HEK293 (cell line): ENCODE results near the gene LAMA5.
A peak's percentile ranks its signal among the peaks of the same experiment; 100 is the strongest.

ENCODE experiments used
- CTCF ChIA-PET: fragments of 350-600 bp; formaldehyde crosslinking; extraction: SDS; loops from one replicate; lab custom pipeline; 2021; ENCODE audit warnings: antibody characterized with exemption; lab: Yijun Ruan, JAX
- POLR2A ChIA-PET: fragments of 300-600 bp; formaldehyde crosslinking; extraction: SDS; loops from one replicate; lab custom pipeline; 2020; ENCODE audit warnings: antibody characterized with exemption, inconsistent platforms; lab: Yijun Ruan, JAX
- H3K27ac ChIP-seq: fragments of 200-500 bp; sonication (Bioruptor generic); 2 replicates; pipeline ENCODE4 v1.5.1; 2014; ENCODE audit warnings: low read depth, low read length, control low read depth, inconsistent platforms; ENCODE audit errors: extremely low read depth
- H3K36me3 ChIP-seq, 2 experiments: fragments of 200-500 bp in 1 of 2; sonication (Bioruptor generic) in 1 of 2; 1 replicate in 1 of 2; 2 replicates in 1 of 2; pipeline ENCODE4 v1.5.1; 2014 to 2017; ENCODE audit warnings: inconsistent platforms in 2 of 2, low read length in 2 of 2; ENCODE audit not compliant: control insufficient read depth in 2 of 2, insufficient read depth in 1 of 2
- H3K4me1 ChIP-seq: fragments of 200-500 bp; sonication (Bioruptor generic); 2 replicates; pipeline ENCODE4 v1.5.1; 2014; ENCODE audit warnings: mild to moderate bottlenecking, low read length, inconsistent platforms; ENCODE audit not compliant: control insufficient read depth, insufficient read depth
- H3K4me3 ChIP-seq: 2 replicates; pipeline ENCODE4 v1.5.1; 2011; ENCODE audit warnings: low read depth, mild to moderate bottlenecking, control low read depth, low read length, moderate library complexity
- H3K9me3 ChIP-seq: fragments of 200-500 bp; sonication (Bioruptor generic); 2 replicates; pipeline ENCODE4 v1.5.1; 2014; ENCODE audit warnings: low read depth, low read length, inconsistent platforms; ENCODE audit not compliant: control insufficient read depth, insufficient read depth
- HOXC10 ChIP-seq: sonication (generic); formaldehyde crosslinking; IDR thresholded peaks from 2 replicates; pipeline ENCODE4 v1.8.1; 2023; ENCODE audit warnings: mild to moderate bottlenecking, missing genetic modification reagents
- HOXD13 ChIP-seq: sonication (generic); formaldehyde crosslinking; IDR thresholded peaks from 2 replicates; pipeline ENCODE4 v1.8.0; 2022; ENCODE audit warnings: missing genetic modification reagents, borderline replicate concordance
- IKZF3 ChIP-seq: fragments of 450-650 bp; IDR thresholded peaks from 2 replicates; pipeline ENCODE4 v1.5.0; 2018; ENCODE audit warnings: missing biosample characterization, mild to moderate bottlenecking, missing genetic modification characterization, moderate library complexity
- MEIS1 ChIP-seq: sonication (generic); formaldehyde crosslinking; IDR thresholded peaks from 2 replicates; pipeline ENCODE4 v1.8.1; 2022; ENCODE audit warnings: missing genetic modification reagents, mild to moderate bottlenecking, borderline replicate concordance
- PRDM1 ChIP-seq: fragments of 450-650 bp; formaldehyde crosslinking; IDR thresholded peaks from 2 replicates; pipeline ENCODE4; 2016; ENCODE audit warnings: missing biosample characterization, missing genetic modification characterization
- SCRT1 ChIP-seq: fragments of 450-650 bp; formaldehyde crosslinking; IDR thresholded peaks from 2 replicates; pipeline ENCODE4 v1.5.1; 2016; ENCODE audit warnings: missing biosample characterization, missing genetic modification characterization, borderline replicate concordance
- SCRT2 ChIP-seq: fragments of 450-650 bp; formaldehyde crosslinking; IDR thresholded peaks from 2 replicates; pipeline ENCODE4 v1.5.1; 2016; ENCODE audit warnings: missing biosample characterization, missing genetic modification characterization
- ZNF155 ChIP-seq: fragments of 450-650 bp; formaldehyde crosslinking; IDR thresholded peaks from 2 replicates; pipeline ENCODE4 v1.5.1; 2016; ENCODE audit warnings: missing biosample characterization, missing genetic modification characterization
- ZNF24 ChIP-seq: fragments of 450-650 bp; formaldehyde crosslinking; IDR thresholded peaks from 2 replicates; pipeline ENCODE4 v1.5.1; 2016; ENCODE audit warnings: missing biosample characterization, missing genetic modification characterization
- ZNF248 ChIP-seq: fragments of 450-650 bp; formaldehyde crosslinking; IDR thresholded peaks from 2 replicates; pipeline ENCODE4 v1.5.1; 2017; ENCODE audit warnings: missing biosample characterization, missing genetic modification characterization
- ZNF324 ChIP-seq: fragments of 450-650 bp; formaldehyde crosslinking; IDR thresholded peaks from 2 replicates; pipeline ENCODE4 v1.5.1; 2016; ENCODE audit warnings: missing biosample characterization, missing genetic modification characterization
- ZNF354C ChIP-seq: fragments of 450-650 bp; formaldehyde crosslinking; IDR thresholded peaks from 2 replicates; pipeline ENCODE4 v1.5.1; 2016; ENCODE audit warnings: missing biosample characterization, missing genetic modification characterization, low read depth, borderline replicate concordance
- ZNF394 ChIP-seq: fragments of 450-650 bp; formaldehyde crosslinking; IDR thresholded peaks from 2 replicates; pipeline ENCODE4 v1.5.1; 2016; ENCODE audit warnings: missing biosample characterization, missing genetic modification characterization, mild to moderate bottlenecking, moderate library complexity, borderline replicate concordance
- ZNF423 ChIP-seq: fragments of 450-650 bp; formaldehyde crosslinking; IDR thresholded peaks from 2 replicates; pipeline ENCODE4 v1.5.1; 2016; ENCODE audit warnings: missing biosample characterization, missing genetic modification characterization
- ZNF473 ChIP-seq: fragments of 450-650 bp; formaldehyde crosslinking; IDR thresholded peaks from 2 replicates; pipeline ENCODE4 v1.5.1; 2017; ENCODE audit warnings: missing biosample characterization, missing genetic modification characterization
- ZNF48 ChIP-seq: fragments of 450-650 bp; formaldehyde crosslinking; IDR thresholded peaks from 2 replicates; pipeline ENCODE4 v1.5.1; 2016; ENCODE audit warnings: missing biosample characterization, missing genetic modification characterization
- ZNF521 ChIP-seq: fragments of 450-650 bp; formaldehyde crosslinking; IDR thresholded peaks from 2 replicates; pipeline ENCODE4 v1.5.1; 2017; ENCODE audit warnings: missing biosample characterization, mild to moderate bottlenecking, missing genetic modification characterization
- ZNF623 ChIP-seq: fragments of 450-650 bp; formaldehyde crosslinking; IDR thresholded peaks from 2 replicates; pipeline ENCODE4 v1.5.1; 2016; ENCODE audit warnings: missing biosample characterization, missing genetic modification characterization
- ZNF654 ChIP-seq: fragments of 450-650 bp; formaldehyde crosslinking; IDR thresholded peaks from 2 replicates; pipeline ENCODE4 v1.5.1; 2016; ENCODE audit warnings: low read depth, missing biosample characterization, missing genetic modification characterization
- TF ChIP-seq, protein P1 (sequence below): fragments of 450-650 bp; formaldehyde crosslinking; IDR thresholded peaks from 2 replicates; pipeline ENCODE4 v1.5.1; 2017; ENCODE audit warnings: missing biosample characterization, missing genetic modification characterization
- TF ChIP-seq, protein P2 (sequence below): fragments of 450-650 bp; formaldehyde crosslinking; IDR thresholded peaks from 2 replicates; pipeline ENCODE4 v1.5.1; 2016; ENCODE audit warnings: missing biosample characterization, missing genetic modification characterization
- TF ChIP-seq, protein P3 (sequence below): fragments of 450-650 bp; formaldehyde crosslinking; IDR thresholded peaks from 2 replicates; pipeline ENCODE4 v1.5.1; 2016; ENCODE audit warnings: missing biosample characterization, missing genetic modification characterization
- TF ChIP-seq, protein P4 (sequence below): fragments of 450-650 bp; formaldehyde crosslinking; IDR thresholded peaks from 2 replicates; pipeline ENCODE4 v1.5.1; 2017; ENCODE audit warnings: missing biosample characterization, missing genetic modification characterization

Gene LAMA5

DNA sequence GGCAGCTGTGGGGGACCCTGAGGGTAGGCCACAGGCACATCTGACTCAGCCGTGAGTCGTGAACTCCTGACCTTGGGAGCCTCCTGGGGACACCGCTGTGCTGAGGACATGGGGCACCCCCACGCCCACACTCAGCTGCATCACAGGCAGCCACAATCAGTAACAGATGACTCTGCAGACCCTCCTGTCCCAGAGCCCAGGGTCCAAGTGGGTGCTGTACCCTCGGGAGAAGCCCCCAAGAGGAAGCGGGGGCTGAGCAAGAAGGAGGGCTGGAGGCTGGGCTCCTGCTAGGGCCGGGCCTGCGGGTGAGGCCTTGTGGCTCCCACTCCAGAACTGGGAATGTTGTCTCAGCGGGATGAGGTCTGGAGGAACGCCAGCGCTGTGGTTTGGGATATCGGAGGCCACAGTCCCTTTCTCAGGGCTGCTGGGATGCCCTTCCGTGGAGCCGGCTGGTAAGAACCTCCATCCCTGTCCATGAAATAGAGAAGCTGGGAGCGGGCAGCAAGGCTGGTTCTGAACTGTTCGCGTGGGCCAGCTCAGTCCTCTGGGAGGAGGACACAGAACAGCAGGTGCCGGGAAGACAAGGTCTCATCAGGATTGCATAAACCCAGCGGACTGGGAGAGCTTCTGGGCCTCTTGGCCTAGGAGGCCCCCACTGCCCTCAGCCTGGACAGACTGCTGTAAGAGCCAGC lies 3.1 kb upstream of the LAMA5 start (continued):
- 0 out of 2 replicates have a peak, but pooled peaks have one; percentile 31 for TF ChIP-seq ZNF324 (tag by site-specific recombination)

DNA sequence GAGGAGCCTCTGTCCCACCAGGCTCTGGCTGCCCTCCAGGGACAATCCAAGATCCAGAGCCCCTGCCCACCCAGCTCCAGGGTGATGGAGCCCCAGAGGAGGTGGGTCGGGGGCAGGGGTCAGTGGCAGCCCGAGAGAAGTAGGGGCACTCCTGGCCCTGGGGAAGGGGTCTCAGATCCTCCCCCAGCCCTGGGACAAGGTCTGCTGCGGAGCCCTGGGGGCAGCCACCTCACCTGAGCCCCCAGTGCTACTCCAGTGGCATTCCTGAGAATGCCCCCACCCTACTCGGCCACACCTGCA lies 2.7 kb upstream of the LAMA5 start:
- Histone ChIP-seq H3K4me1 (peaks cover 34% of the 10 kb centered on the region), H3K4me3 (no peak overlapping the region), H3K9me3 (no peaks in the 10 kb centered on the region), H3K36me3 (no peaks in the 10 kb centered on the region), H3K27ac (peak overlapping the region; percentile 57; the same call in 1 of the 2 replicates)
- ChIA-PET CTCF (interaction anchor here (0.6 to 4.6 kb wide), 6 partner anchors 10 to 69 kb away, joined by 3 to 25 read pairs (median 4); no protein-coding TSS in a partner anchor), POLR2A (interaction anchor here (1.4 to 3.6 kb wide), 3 partner anchors 13 to 17 kb away, joined by 3 to 14 read pairs (median 14); partner anchors contain the start of gene RPS21)
- TF ChIP-seq ZNF394 (0 out of 2 replicates have a peak, but pooled peaks have one; percentile 5), SCRT2 (tag by site-specific recombination) (0 out of 2 replicates have a peak, but pooled peaks have one; percentile 26), ZNF423 (no peak)
- TF ChIP-seq, protein P1, sequence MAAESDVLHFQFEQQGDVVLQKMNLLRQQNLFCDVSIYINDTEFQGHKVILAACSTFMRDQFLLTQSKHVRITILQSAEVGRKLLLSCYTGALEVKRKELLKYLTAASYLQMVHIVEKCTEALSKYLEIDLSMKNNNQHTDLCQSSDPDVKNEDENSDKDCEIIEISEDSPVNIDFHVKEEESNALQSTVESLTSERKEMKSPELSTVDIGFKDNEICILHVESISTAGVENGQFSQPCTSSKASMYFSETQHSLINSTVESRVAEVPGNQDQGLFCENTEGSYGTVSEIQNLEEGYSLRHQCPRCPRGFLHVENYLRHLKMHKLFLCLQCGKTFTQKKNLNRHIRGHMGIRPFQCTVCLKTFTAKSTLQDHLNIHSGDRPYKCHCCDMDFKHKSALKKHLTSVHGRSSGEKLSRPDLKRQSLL (tag by site-specific recombination): peak; percentile 67; the same call in 1 of the 2 replicates

DNA sequence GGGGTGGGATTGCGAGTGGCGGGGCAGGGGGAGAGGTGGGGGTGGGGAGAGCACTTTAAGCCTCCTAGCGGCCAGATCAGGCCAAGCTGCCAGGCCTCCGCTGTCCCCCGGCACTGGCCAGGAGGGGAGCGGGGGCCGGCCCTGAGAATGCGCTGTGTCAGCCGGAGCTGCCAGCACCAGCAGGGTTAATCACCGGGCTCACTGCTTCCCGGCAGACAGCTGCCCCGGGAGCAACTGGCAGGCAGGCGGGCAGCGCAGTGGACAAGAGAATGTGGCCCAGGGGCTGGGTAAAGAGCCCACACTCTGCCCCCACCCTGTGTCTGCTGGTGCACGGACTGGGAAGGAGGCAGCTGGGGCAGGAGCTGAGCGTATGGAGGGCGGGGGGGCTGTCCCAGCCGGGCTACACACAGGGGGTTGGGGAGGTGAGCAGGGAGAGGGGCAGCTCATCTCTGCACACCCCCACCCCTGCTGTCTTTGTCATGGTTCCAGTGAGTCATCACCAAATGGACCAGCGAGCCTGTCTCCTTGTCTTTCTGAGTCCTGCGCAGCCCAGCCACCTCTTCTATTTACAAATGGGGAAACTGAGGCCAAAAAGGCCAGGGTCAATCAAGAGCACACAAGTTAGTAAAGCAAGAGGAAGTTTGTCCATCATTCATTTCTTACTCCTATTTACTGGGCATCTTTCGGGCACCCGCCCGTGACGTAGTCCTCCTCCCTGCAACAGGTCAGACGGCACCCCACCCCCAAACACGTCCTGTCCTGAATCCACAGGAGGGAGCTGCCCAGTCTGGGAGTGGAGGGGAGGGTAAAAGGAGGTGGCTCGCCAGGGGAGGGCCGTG lies 2.1 kb upstream of the LAMA5 start:
- ChIA-PET POLR2A (interaction anchor here (0.5 to 3.6 kb wide), 10 partner anchors 13 to 447 kb away, joined by 3 to 14 read pairs (median 4); partner anchors contain the start of gene RPS21), CTCF (interaction anchor here (0.6 to 4.6 kb wide), 5 partner anchors 14 to 68 kb away, joined by 3 to 25 read pairs (median 5); no protein-coding TSS in a partner anchor)
- Histone ChIP-seq H3K4me1 (peaks cover 34% of the 10 kb centered on the region), H3K27ac (no peak overlapping the region; the same call in 1 of the 2 replicates), H3K36me3 (no peaks in the 10 kb centered on the region), H3K9me3 (no peaks in the 10 kb centered on the region), H3K4me3 (no peak overlapping the region)
- TF ChIP-seq MEIS1 (no peak), IKZF3 (tag by site-specific recombination) (no peak), ZNF248 (no peak), ZNF521 (no peak), ZNF473 (tag by site-specific recombination) (no peak), HOXD13 (CRISPR knock-in tag) (no peak), ZNF48 (tag by site-specific recombination) (no peak), ZNF354C (tag by site-specific recombination) (no peak), ZNF24 (tag by site-specific recombination) (no peak), ZNF155 (tag by site-specific recombination) (no peak), SCRT1 (tag by site-specific recombination) (no peak), PRDM1 (tag by site-specific recombination) (no peak), ZNF654 (no peak), ZNF623 (tag by site-specific recombination) (no peak), HOXC10 (CRISPR knock-in tag) (no peak)
- TF ChIP-seq, protein P2, sequence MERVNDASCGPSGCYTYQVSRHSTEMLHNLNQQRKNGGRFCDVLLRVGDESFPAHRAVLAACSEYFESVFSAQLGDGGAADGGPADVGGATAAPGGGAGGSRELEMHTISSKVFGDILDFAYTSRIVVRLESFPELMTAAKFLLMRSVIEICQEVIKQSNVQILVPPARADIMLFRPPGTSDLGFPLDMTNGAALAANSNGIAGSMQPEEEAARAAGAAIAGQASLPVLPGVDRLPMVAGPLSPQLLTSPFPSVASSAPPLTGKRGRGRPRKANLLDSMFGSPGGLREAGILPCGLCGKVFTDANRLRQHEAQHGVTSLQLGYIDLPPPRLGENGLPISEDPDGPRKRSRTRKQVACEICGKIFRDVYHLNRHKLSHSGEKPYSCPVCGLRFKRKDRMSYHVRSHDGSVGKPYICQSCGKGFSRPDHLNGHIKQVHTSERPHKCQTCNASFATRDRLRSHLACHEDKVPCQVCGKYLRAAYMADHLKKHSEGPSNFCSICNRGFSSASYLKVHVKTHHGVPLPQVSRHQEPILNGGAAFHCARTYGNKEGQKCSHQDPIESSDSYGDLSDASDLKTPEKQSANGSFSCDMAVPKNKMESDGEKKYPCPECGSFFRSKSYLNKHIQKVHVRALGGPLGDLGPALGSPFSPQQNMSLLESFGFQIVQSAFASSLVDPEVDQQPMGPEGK (tag by site-specific recombination): peak; percentile 39; the same call in 1 of the 2 replicates
- TF ChIP-seq, protein P3, sequence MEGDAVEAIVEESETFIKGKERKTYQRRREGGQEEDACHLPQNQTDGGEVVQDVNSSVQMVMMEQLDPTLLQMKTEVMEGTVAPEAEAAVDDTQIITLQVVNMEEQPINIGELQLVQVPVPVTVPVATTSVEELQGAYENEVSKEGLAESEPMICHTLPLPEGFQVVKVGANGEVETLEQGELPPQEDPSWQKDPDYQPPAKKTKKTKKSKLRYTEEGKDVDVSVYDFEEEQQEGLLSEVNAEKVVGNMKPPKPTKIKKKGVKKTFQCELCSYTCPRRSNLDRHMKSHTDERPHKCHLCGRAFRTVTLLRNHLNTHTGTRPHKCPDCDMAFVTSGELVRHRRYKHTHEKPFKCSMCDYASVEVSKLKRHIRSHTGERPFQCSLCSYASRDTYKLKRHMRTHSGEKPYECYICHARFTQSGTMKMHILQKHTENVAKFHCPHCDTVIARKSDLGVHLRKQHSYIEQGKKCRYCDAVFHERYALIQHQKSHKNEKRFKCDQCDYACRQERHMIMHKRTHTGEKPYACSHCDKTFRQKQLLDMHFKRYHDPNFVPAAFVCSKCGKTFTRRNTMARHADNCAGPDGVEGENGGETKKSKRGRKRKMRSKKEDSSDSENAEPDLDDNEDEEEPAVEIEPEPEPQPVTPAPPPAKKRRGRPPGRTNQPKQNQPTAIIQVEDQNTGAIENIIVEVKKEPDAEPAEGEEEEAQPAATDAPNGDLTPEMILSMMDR (tag by site-specific recombination): 0 out of 2 replicates have a peak, but pooled peaks have one; percentile 18
- TF ChIP-seq, protein P4, sequence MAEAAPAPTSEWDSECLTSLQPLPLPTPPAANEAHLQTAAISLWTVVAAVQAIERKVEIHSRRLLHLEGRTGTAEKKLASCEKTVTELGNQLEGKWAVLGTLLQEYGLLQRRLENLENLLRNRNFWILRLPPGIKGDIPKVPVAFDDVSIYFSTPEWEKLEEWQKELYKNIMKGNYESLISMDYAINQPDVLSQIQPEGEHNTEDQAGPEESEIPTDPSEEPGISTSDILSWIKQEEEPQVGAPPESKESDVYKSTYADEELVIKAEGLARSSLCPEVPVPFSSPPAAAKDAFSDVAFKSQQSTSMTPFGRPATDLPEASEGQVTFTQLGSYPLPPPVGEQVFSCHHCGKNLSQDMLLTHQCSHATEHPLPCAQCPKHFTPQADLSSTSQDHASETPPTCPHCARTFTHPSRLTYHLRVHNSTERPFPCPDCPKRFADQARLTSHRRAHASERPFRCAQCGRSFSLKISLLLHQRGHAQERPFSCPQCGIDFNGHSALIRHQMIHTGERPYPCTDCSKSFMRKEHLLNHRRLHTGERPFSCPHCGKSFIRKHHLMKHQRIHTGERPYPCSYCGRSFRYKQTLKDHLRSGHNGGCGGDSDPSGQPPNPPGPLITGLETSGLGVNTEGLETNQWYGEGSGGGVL: peak; percentile 65
